Endothelial cell of umbilical vein (primary cell): ENCODE data around the gene SKIC8. TPM values are rescaled to one million over a fixed set of nuclear protein-coding genes. Genes with fewer than 3 reads are reported as not detected.

Experiments used
- BruUV-seq: library from RNA; stranded (reverse); fragments of 400-500 nt; replicated peaks from 2 replicates; lab custom pipeline; 2021; lab: Mats Ljungman, UMichigan
- CTCF ChIA-PET: fragments of 300-600, 350-600 bp; sonication (Branson Sonifier 250); formaldehyde crosslinking; loops from one replicate; lab custom pipeline; 2021; ENCODE audit warnings: antibody characterized with exemption, inconsistent platforms; lab: Charles Lee
- POLR2A ChIA-PET: fragments of 300-600, 350-600 bp; sonication (Branson Sonifier 250); formaldehyde crosslinking; loops from one replicate; lab custom pipeline; 2021; ENCODE audit warnings: antibody characterized with exemption, inconsistent platforms; lab: Charles Lee
- DNase-seq: peaks from one replicate; pipeline ENCODE4 v3.0.0-alpha.2; 2011; ENCODE audit warnings: low read depth, low spot score
- FAIRE-seq: peaks from 2 replicates; lab custom pipeline; 2011; peaks lifted over from hg19 to GRCh38; lab: Jason Lieb, UNC
- H2AFZ ChIP-seq: 2 replicates; pipeline ENCODE4 v1.6.0; 2012; ENCODE audit warnings: low read depth, low read length, control low read depth, inconsistent platforms
- H3K27ac ChIP-seq: 2 replicates; pipeline ENCODE4 v1.5.1; 2011; ENCODE audit warnings: low read depth, mild to moderate bottlenecking, control low read depth, low read length, moderate library complexity; ENCODE audit not compliant: insufficient read depth
- H3K27me3 ChIP-seq, 2 experiments: 2 replicates each; pipeline versions ENCODE4 v1.6.0 to v1.6.1; 2011; ENCODE audit warnings: low read length in 2 of 2, mixed read lengths in 1 of 2; ENCODE audit not compliant: control insufficient read depth in 2 of 2, insufficient read depth in 2 of 2
- H3K36me3 ChIP-seq, 2 experiments: 2 replicates in 1 of 2; 3 replicates in 1 of 2; pipeline ENCODE4 v1.5.1; 2011; ENCODE audit warnings: low read length in 2 of 2, mild to moderate bottlenecking in 1 of 2, moderate library complexity in 1 of 2; ENCODE audit not compliant: control insufficient read depth in 2 of 2, insufficient read depth in 2 of 2; ENCODE audit errors: extremely low read depth in 1 of 2
- H3K4me1 ChIP-seq: 3 replicates; pipeline ENCODE4 v1.5.1; 2011; ENCODE audit warnings: mild to moderate bottlenecking, low read length; ENCODE audit not compliant: control insufficient read depth, insufficient read depth; ENCODE audit errors: extremely low read depth
- H3K4me2 ChIP-seq: 2 replicates; pipeline ENCODE4 v1.6.1; 2011; ENCODE audit warnings: low read length, control low read depth, mixed read lengths; ENCODE audit not compliant: insufficient read depth
- H3K4me3 ChIP-seq, 3 experiments: fragments of 200-600 bp in 1 of 3; sonication (generic), shearing (Covaris generic) in 1 of 3; replicated peaks in 1 of 3; 2 replicates each; pipeline ENCODE4 v1.5.1; 2011 to 2016; ENCODE audit warnings: control low read depth in 3 of 3, low read length in 3 of 3, mild to moderate bottlenecking in 2 of 3, inconsistent platforms in 1 of 3, low read depth in 1 of 3, moderate library complexity in 1 of 3; ENCODE audit not compliant: insufficient read depth in 1 of 3
- H3K79me2 ChIP-seq: 2 replicates; pipeline ENCODE4 v1.6.0; 2012; ENCODE audit warnings: low read length, inconsistent platforms; ENCODE audit not compliant: control insufficient read depth, insufficient read depth
- H3K9ac ChIP-seq: replicated peaks from 2 replicates; pipeline ENCODE3; 2011; ENCODE audit warnings: low read length, control low read depth; ENCODE audit not compliant: insufficient read depth; ENCODE audit errors: extremely low read depth
- H3K9me1 ChIP-seq: replicated peaks from 3 replicates; pipeline ENCODE4 v1.6.0; 2011; ENCODE audit warnings: mild to moderate bottlenecking, low read length; ENCODE audit not compliant: control insufficient read depth, insufficient read depth; ENCODE audit errors: extremely low read depth
- H3K9me3 ChIP-seq: replicated peaks from 2 replicates; pipeline ENCODE4 v1.5.1; 2012; ENCODE audit warnings: low read length, inconsistent platforms; ENCODE audit not compliant: control insufficient read depth, insufficient read depth
- H4K20me1 ChIP-seq: replicated peaks from 2 replicates; pipeline ENCODE3; 2011; ENCODE audit warnings: mild to moderate bottlenecking, low read length; ENCODE audit not compliant: control insufficient read depth, insufficient read depth; ENCODE audit errors: extremely low read depth
- CTCF ChIP-seq, 2 donors: IDR thresholded peaks; 1 replicate in 1 of 2; 2 replicates in 1 of 2; pipeline ENCODE4 v1.5.1; 2011; ENCODE audit warnings: low read length in 2 of 2, mild to moderate bottlenecking in 2 of 2, moderate library complexity in 2 of 2, control low read depth in 1 of 2, inconsistent platforms in 1 of 2, low read depth in 1 of 2; ENCODE audit not compliant: insufficient read depth in 1 of 2; ENCODE audit errors: extremely low read depth in 1 of 2
- EZH2 ChIP-seq: IDR thresholded peaks from 2 replicates; pipeline ENCODE4 v1.6.1; 2012; ENCODE audit warnings: borderline replicate concordance, low read depth, mild to moderate bottlenecking, moderate library complexity, low read length, inconsistent platforms; ENCODE audit not compliant: severe bottlenecking
- FOS ChIP-seq: IDR thresholded peaks from 2 replicates; pipeline ENCODE4 v1.6.1; 2011; ENCODE audit warnings: mild to moderate bottlenecking, low read length, moderate library complexity, borderline replicate concordance; ENCODE audit not compliant: insufficient read depth
- GATA2 ChIP-seq: IDR thresholded peaks from 2 replicates; pipeline ENCODE4 v1.7.0; 2011; ENCODE audit warnings: low read depth, mild to moderate bottlenecking, moderate library complexity, mixed read lengths, low read length; ENCODE audit not compliant: insufficient read length, insufficient read depth
- JUN ChIP-seq: IDR thresholded peaks from 2 replicates; pipeline ENCODE4 v1.6.1; 2011; ENCODE audit warnings: borderline replicate concordance, low read depth; ENCODE audit not compliant: insufficient read length, insufficient read depth
- MAX ChIP-seq: IDR thresholded peaks from 2 replicates; pipeline ENCODE4 v1.6.1; 2011; ENCODE audit not compliant: insufficient read depth, insufficient read length
- MYC ChIP-seq: IDR thresholded peaks from one replicate; pipeline ENCODE4 v1.6.1; 2011; ENCODE audit warnings: mild to moderate bottlenecking, low read depth, low read length
- POLR2A ChIP-seq: IDR thresholded peaks from 2 replicates; pipeline ENCODE4 v1.6.1; 2012; ENCODE audit warnings: low read depth, mild to moderate bottlenecking, control low read depth, low read length
- POLR2AphosphoS5 ChIP-seq: IDR thresholded peaks from 2 replicates; pipeline ENCODE4 v1.6.1; 2012; ENCODE audit warnings: low read depth, mild to moderate bottlenecking, control low read depth, low read length, moderate library complexity; ENCODE audit not compliant: insufficient read depth
- dilution Hi-C: fragments of 300-500 bp; cut with MboI; formaldehyde crosslinking; loops from one replicate; pipeline ENCODE4 v1.15.0; 2019; ENCODE audit warnings: low sequenced_read_pairs; ENCODE audit not compliant: extremely low pct_ligation_motif_present
- intact Hi-C: fragments of 100-400 bp; cut with micrococcal nuclease; formaldehyde crosslinking; loops from one replicate; pipeline ENCODE4 v1.10.0; 2022
- polyA plus RNA-seq, 4 experiments: library from polyadenylated mRNA; depleted of rRNA in 3 of 4; stranded (reverse) in 3 of 4; unstranded in 1 of 4; fragments of >200 nt; gene quantifications; 2 replicates each; pipeline versions ENCODE4 v1.2.1 to v1.2.3, GENCODE V29; 2011 to 2012; ENCODE audit warnings: missing spikeins in 1 of 4
- total RNA-seq: library from RNA; stranded (reverse); gene quantifications from 2 replicates; pipeline ENCODE4 v1.2.3, GENCODE V29; 2021

The SKIC8 gene
- total and polyA plus RNA-seq, 2 donors (not counting 3 experiments of a cell fraction or from before 2014, with no cell fraction given) = 49.7 to 95.0 TPM

GRCh38 chr15:78249131-78249530, 50.3 kb downstream of the SKIC8 start:
- Histone ChIP-seq H3K4me3 (no peak overlapping the region), H3K79me2 (no peaks in the 10 kb centered on the region), H4K20me1 (no peaks in the 10 kb centered on the region), H3K27me3 (peaks cover 2 to 3% of the 10 kb centered on the region in 2 experiments), H2AFZ (no peak overlapping the region), H3K4me2 (no peak overlapping the region), H3K4me1 (no peaks in the 10 kb centered on the region), H3K27ac (no peak overlapping the region), H3K9ac (no peak overlapping the region), H3K9me1 (no peaks in the 10 kb centered on the region), H3K36me3 (no peaks in the 10 kb centered on the region), H3K9me3 (no peaks in the 10 kb centered on the region)
- dilution Hi-C loops (no loop called here), intact Hi-C loops (no loop called here)
- no TSS peak for BruUV-seq
- FAIRE-seq (no peak), DNase-seq (no peak)
- ChIA-PET POLR2A (no interaction called here), CTCF (interaction anchor here (1.1 kb wide), 1 partner anchor 9 kb away, joined by 3 read pairs; no protein-coding TSS in a partner anchor)
- TF ChIP-seq GATA2 = no peak
- no peak for TF ChIP-seq CTCF (IDR thresholded peaks at IDR 0.05; ENCODE audit: extremely low read depth in 1 of 2, insufficient read depth in 1 of 2, low read depth in 1 of 2, low read length in 2 of 2)
- TF ChIP-seq MYC = no peak
- TF ChIP-seq MAX = no peak
- TF ChIP-seq JUN = no peak
- TF ChIP-seq EZH2 = no peak
- no peak for TF ChIP-seq FOS
- TF ChIP-seq POLR2A = no peak
- TF ChIP-seq POLR2AphosphoS5 = no peak
